ENCODE data around the gene PPIE. TPM values are rescaled to one million over a fixed set of nuclear protein-coding genes. Genes with fewer than 3 reads are reported as not detected.
A peak's percentile ranks its signal among the peaks of the same experiment; 100 is the strongest.
"Not testable (repeated sequence)": the region's sequence is repeated elsewhere in the genome, so short reads cannot be mapped to it uniquely, and the experiment has no call there.

The PPIE gene
- total RNA-seq, 4 donors from 2014 or later, result 30.3 to 42.0 (median 37.9) TPM

GRCh38 chr1:39761557-39762260 lies 23.0 kb downstream of the PPIE start:
- TF ChIP-seq POLR2A (IDR thresholded peaks at IDR 0.05; ENCODE audit: low read depth), result no peak
- no peak overlapping the region for H3K27ac ChIP-seq (replicated peaks in 1 of 4)
- intact Hi-C loops (cut with DNase I), result no loop called here
- H3K4me3 ChIP-seq, result no peak overlapping the region
- no peaks in the 10 kb centered on the region for H3K9me3 ChIP-seq
- DNase-seq (ENCODE audit: extremely low spot score), result no peak
- H3K36me3 ChIP-seq, result peaks cover 16 to 62% (median 39%) of the 10 kb centered on the region in 4 donors
- 81% methylated on average over 16 of the region's 16 CpGs for WGBS
- H3K4me1 ChIP-seq, result no peaks in the 10 kb centered on the region
- H3K27me3 ChIP-seq, result no peaks in the 10 kb centered on the region

GRCh38 chr1:39762550-39763540 lies 24.2 kb downstream of the PPIE start:
- Histone ChIP-seq H3K4me1 (no peaks in the 10 kb centered on the region), H3K4me3 (no peak overlapping the region), H3K27me3 (no peaks in the 10 kb centered on the region), H3K9me3 (no peaks in the 10 kb centered on the region), H3K36me3 (peaks cover 11 to 50% (median 28%) of the 10 kb centered on the region in 4 donors), H3K27ac (replicated peaks in 1 of 4) (no peak overlapping the region)
- TF ChIP-seq POLR2AphosphoS5 (IDR thresholded peaks at IDR 0.05), result no peak
- intact Hi-C loops (cut with DNase I), result no loop called here
- DNase-seq (ENCODE audit: extremely low spot score), result no peak
- WGBS, result 95% methylated on average over 25 of the region's 30 CpGs

GRCh38 chr1:39763619-39764374 lies 25.1 kb downstream of the PPIE start:
- H3K9me3 ChIP-seq; H3K4me3 ChIP-seq; H3K27ac ChIP-seq (replicated peaks in 1 of 4); H3K4me1 ChIP-seq; H3K27me3 ChIP-seq; intact Hi-C loops (cut with DNase I); DNase-seq (ENCODE audit: extremely low spot score): not testable (repeated sequence)
- 95% methylated on average over 9 of the region's 18 CpGs for WGBS
- peaks cover 4 to 41% (median 18%) of the 10 kb centered on the region in 4 donors for H3K36me3 ChIP-seq

GRCh38 chr1:39764512-39764911 lies 25.8 kb downstream of the PPIE start:
- H3K27me3 ChIP-seq; DNase-seq (ENCODE audit: extremely low spot score); H3K27ac ChIP-seq (replicated peaks in 1 of 4); intact Hi-C loops (cut with DNase I); H3K4me1 ChIP-seq; H3K9me3 ChIP-seq; H3K4me3 ChIP-seq: not testable (repeated sequence)
- peaks cover 0 to 34% (median 12%) of the 10 kb centered on the region in 4 donors for H3K36me3 ChIP-seq
- no CpG with 5 or more reads among the region's 19 CpGs for WGBS

GRCh38 chr1:39766466-39766865 lies 27.8 kb downstream of the PPIE start:
- no CpG with 5 or more reads among the region's 5 CpGs for WGBS
- H3K9me3 ChIP-seq; H3K4me1 ChIP-seq; H3K27ac ChIP-seq (replicated peaks in 1 of 4); intact Hi-C loops (cut with DNase I); H3K27me3 ChIP-seq; H3K4me3 ChIP-seq; DNase-seq (ENCODE audit: extremely low spot score): not testable (repeated sequence)
- peaks cover 0 to 14% (median 3%) of the 10 kb centered on the region in 4 donors for H3K36me3 ChIP-seq

GRCh38 chr1:39769502-39769901 lies 30.8 kb downstream of the PPIE start:
- DNase-seq (ENCODE audit: extremely low spot score); H3K27ac ChIP-seq (replicated peaks in 1 of 4); H3K9me3 ChIP-seq; intact Hi-C loops (cut with DNase I); H3K4me3 ChIP-seq; H3K4me1 ChIP-seq; H3K36me3 ChIP-seq: not testable (repeated sequence)
- no CpG with 5 or more reads among the region's 19 CpGs for WGBS
- H3K27me3 ChIP-seq, result peaks cover 0 to 11% (median 0%) of the 10 kb centered on the region in 4 donors

- intact Hi-C loops (cut with DNase I); DNase-seq (ENCODE audit: extremely low spot score); H3K36me3 ChIP-seq; H3K9me3 ChIP-seq; H3K27ac ChIP-seq (replicated peaks in 1 of 4); H3K4me1 ChIP-seq: not testable (repeated sequence)
- peak overlapping the region in 1 of 4 donors; percentile 37 for H3K4me3 ChIP-seq
- WGBS, result 10% methylated on average over 24 of the region's 71 CpGs
- H3K27me3 ChIP-seq, result peaks cover 0 to 15% (median 0%) of the 10 kb centered on the region in 4 donors
Observed at GRCh38 chr1:39770100-39771021, 31.7 kb downstream of the PPIE start.

- peaks cover 0 to 15% (median 0%) of the 10 kb centered on the region in 4 donors for H3K27me3 ChIP-seq
- DNase-seq (ENCODE audit: extremely low spot score); intact Hi-C loops (cut with DNase I); H3K9me3 ChIP-seq; H3K27ac ChIP-seq (replicated peaks in 1 of 4); H3K36me3 ChIP-seq; H3K4me1 ChIP-seq: not testable (repeated sequence)
- WGBS, result 0% methylated on average over 8 of the region's 57 CpGs
- H3K4me3 ChIP-seq, result peak within 1 kb of the TSS; percentile 18 to 40 (median 24)
Observed at GRCh38 chr1:39771022-39771532, 32.4 kb downstream of the PPIE start, which contains the start of gene OXCT2. Gene OXCT2, minus strand, starts transcription at chr1:39771348. Its CDS starts 93 bp downstream, at chr1:39771255.

- WGBS, result no CpG with 5 or more reads among the region's 23 CpGs
- DNase-seq (ENCODE audit: extremely low spot score); H3K27ac ChIP-seq (replicated peaks in 1 of 4); H3K4me3 ChIP-seq; H3K9me3 ChIP-seq; H3K36me3 ChIP-seq; H3K4me1 ChIP-seq; intact Hi-C loops (cut with DNase I): not testable (repeated sequence)
- peaks cover 0 to 15% (median 0%) of the 10 kb centered on the region in 4 donors for H3K27me3 ChIP-seq
Observed at GRCh38 chr1:39773369-39773979, 34.8 kb downstream of the PPIE start.

GRCh38 chr1:39775141-39775540 lies 36.5 kb downstream of the PPIE start:
- H3K4me1 ChIP-seq; H3K36me3 ChIP-seq; H3K27ac ChIP-seq (replicated peaks in 1 of 4); H3K9me3 ChIP-seq; intact Hi-C loops (cut with DNase I); H3K4me3 ChIP-seq; DNase-seq (ENCODE audit: extremely low spot score): not testable (repeated sequence)
- WGBS, result 83% methylated on average over 11 of the region's 11 CpGs
- H3K27me3 ChIP-seq, result peaks cover 0 to 15% (median 0%) of the 10 kb centered on the region in 4 donors

Data from esophagus muscularis mucosa (tissue), 4 donors.